OCI-LY3 (cell line): ENCODE data around the gene SUPV3L1.

Source experiments
- EZH2phosphoT487 ChIP-seq: fragments of 200-600 bp; shearing (Covaris generic); IDR thresholded peaks from 2 replicates; pipeline ENCODE4 v1.6.1; 2018; ENCODE audit warnings: antibody characterized with exemption, mixed run types, low read depth
- TF ChIP-seq, protein P1 (sequence below): fragments of 200-600, 300-600 bp; sonication (generic); IDR thresholded peaks from 2 replicates; pipeline ENCODE4 v1.5.1; 2014; ENCODE audit warnings: antibody characterized with exemption, low read length, low read depth

DNA sequence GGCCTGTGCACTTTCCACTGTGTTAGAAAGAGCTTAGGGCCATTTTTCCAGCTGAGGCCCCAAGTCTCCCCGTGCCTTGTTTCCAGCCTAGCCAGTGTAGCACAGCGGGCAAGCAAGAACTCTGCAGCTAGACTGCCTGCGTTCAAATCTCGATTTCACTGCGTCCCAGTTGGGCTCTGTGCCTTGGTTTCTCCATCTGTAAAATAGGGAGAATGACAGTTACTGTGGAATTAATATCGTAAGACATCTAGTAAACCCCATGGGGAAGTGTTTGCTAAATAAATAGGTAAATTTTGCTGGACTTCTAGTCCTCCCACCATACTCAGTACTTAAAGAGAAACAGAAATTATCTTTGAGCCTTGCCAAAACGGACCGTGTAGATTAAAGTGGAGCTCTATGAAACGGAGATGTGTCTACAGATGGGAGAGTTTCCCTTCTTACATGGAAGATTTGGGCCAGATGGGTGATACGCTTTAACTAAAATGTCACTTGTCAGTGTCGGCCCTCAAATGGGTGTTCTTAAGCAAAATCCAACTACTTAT, 36.6 kb downstream of the SUPV3L1 start:
- TF ChIP-seq, protein P1, sequence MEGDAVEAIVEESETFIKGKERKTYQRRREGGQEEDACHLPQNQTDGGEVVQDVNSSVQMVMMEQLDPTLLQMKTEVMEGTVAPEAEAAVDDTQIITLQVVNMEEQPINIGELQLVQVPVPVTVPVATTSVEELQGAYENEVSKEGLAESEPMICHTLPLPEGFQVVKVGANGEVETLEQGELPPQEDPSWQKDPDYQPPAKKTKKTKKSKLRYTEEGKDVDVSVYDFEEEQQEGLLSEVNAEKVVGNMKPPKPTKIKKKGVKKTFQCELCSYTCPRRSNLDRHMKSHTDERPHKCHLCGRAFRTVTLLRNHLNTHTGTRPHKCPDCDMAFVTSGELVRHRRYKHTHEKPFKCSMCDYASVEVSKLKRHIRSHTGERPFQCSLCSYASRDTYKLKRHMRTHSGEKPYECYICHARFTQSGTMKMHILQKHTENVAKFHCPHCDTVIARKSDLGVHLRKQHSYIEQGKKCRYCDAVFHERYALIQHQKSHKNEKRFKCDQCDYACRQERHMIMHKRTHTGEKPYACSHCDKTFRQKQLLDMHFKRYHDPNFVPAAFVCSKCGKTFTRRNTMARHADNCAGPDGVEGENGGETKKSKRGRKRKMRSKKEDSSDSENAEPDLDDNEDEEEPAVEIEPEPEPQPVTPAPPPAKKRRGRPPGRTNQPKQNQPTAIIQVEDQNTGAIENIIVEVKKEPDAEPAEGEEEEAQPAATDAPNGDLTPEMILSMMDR: no peak
- no peak for TF ChIP-seq EZH2phosphoT487
